Activated naive CD4-positive, alpha-beta T cell treated with Interleukin-2 at 50 U/mL for 16 hours (primary cell): ENCODE measurements around the gene PTGR2.
"Not testable (repeated sequence)": the region's sequence is repeated elsewhere in the genome, so short reads cannot be mapped to it uniquely, and the experiment has no call there.

ENCODE experiments used
- DNase-seq: peaks from one replicate; pipeline ENCODE4 v3.0.0-alpha.2; 2020

Gene PTGR2

DNA sequence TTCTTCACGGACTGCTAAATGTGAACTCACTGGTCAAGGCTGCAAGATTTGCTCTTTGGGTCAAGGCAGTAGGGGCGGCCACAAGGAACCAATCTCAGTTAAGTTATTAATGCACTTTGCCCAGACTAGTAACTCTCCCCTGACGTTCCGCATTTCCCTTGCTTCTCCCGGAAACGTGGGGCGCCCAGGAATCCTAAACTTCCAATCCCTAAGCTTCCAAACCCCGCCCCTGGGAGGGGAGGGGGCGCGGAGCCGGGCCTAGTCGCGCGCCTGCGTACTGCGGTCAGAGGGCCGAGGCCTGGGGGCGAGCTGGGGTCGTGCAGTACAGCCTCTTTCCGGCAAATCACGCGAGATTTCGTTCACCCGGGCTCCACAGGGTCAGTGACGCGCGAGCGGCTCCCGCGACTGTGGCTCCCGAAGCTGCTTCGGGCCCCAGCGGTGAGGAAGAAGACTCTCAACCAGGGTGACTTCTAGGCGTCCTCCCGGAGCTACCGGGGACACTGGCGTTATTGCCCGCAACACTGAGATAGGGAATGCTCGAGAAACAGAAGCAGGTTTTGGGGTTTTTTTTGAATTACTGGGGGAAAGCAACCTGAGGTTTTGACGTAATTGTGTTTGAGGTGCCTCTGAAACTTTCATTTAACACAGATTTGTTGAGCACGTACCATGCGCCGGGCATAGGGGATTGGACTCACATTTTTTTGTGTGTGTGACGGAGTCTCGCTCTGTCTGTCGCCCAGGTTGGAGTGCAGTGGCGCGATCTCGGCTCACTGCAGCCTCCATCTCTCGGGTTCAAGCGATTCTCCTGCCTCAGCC is at the start of gene PTGR2:
PTGR2 (plus strand) TSS at position 265 of the 816 bp plus-strand sequence. CDS start 7,032 bp downstream, outside the sequence.
- peak; percentile 88 for DNase-seq

DNA sequence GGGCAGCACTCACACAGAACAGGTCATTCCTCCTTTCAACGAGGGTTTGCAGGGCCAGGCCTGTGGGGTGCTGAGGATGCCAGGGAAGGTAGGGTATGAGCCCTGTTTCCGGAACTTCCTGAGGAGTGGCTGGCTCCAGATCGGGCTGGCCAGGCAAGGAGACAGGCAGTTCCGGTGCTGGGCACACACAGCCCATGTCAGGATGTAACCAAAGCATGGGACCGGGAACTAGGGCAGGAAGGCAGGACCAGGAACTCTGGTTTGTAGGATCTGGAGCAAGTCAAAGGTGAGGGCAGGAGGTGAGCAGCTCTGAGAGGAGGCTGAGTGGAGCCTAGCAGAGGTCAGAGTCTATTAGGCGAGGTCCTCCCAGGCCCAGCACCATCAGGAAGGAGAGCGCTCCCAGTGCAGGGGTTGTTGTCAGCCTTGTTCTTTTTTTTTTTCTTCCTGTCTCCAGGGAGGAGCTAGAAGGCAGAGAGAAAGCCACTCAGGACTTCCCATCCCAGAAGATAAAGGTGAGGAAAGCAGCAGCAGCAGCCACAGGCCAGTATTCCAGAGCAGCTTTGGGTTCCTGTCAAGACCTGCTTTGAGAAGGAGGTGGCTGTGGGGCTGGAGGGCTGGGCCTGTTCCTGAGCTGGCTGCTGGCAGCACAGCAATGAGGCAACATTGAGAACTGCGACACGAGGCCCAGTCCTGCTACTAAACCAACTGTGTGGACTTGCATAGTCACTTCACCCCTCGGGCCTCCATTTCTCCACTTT is 49.0 kb upstream of the PTGR2 start:
- DNase-seq: no peak

DNA sequence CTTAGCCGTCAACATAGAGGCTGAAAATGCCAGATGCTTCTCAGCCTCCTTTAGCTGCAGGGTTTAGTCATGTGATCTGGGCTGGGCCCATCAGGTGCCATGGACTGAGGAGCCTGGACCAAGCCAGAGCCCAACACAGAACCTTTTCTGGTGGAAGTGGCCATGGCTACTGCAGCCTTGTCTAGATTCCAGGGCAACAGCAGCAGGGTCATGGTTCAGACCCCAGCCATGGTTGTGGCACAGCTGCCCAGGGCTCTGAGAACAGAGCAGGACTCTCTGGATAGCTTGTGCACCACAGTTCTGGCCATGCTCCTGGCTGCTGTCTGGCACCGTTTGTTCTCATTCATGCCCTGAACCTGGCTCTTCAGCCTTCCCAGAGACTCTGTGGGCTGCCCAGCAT is 47.0 kb upstream of the PTGR2 start:
- DNase-seq: no peak

DNA sequence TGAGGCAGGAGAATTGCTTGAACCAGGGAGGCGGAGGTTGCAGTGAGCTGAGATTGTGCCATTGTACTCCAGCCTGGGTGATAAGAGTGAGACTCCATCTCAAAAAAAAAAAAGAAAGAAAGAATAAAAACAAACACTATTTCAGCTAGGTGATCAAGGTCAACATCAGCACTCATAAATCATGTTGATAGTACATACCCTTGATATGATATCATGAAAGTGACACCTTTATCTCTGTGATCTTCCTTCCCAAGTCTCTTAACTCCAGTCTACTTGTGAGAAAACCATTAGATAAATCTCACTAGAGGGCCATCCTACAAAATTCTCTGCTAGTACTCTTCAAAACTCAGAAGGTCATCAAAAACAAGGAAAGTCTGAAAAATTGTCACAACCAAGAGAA is 44.2 kb upstream of the PTGR2 start:
- no peak for DNase-seq

DNA sequence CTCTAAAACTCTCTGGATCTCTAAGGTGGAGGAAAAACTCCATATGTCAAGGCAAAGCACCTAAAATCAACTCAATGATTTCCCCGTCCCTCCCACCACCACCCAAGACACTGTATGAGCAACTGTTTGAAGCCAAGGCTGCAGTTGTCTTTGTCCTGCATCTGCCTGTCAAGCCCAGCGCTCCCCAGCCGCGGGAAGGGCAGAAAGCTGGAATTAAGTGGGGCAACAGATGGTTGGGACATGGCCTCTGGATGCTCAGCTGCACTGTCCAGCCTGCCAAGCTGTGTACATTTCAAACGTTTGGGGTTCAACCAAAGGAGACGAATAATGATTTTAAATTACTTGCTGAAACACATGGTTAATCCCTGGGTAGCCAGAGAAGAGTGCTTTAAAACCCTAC is 42.2 kb upstream of the PTGR2 start:
- DNase-seq: no peak

DNA sequence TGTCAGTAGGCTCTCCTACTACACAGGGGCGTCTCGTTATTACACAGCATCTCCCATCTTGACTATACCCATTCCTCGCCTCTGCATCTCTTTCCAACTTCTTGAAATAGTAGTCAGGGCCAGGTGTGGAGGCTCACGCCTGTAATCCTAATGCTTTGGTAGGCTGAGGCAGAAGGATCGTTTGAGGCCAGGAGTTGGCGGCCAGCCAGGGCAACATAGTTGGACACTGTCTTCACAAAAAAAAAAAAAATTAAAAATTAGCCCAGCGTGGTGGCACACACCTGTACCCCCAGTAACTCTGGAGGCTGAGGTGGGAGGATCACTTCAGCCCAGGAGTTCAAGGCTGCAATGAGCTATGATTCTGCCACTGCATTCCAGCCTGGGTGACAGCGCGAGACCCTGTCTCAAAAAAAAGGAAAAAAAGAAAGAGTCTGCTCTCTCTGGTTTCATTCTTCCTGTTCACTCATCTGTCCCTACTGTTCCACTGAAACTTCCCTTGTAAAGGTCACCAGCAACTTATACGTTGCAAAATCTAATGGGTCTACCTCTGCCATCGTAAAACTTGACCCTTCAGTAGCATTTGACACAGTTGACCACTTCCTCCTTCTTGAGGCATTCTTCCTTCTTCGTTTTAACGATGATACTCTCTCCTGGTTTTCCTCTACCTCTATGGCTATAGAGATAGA is 41.0 kb upstream of the PTGR2 start:
- no peak for DNase-seq

DNA sequence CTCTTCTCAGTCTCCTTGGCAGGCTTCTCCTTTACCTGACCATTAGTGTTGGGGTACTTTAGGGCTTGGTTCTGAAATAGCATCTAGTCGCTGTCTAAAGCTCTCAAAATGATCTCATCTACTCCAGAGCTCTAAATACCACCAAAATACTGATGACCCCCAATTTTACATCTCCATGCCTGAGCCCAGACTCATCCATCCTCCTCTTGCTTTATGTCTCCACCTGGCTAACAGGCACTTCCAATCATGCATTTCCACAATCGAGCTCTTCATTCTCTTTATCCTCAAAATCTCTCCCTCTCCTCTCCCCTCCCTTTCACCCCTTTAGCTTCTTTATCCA is 40.5 kb upstream of the PTGR2 start:
- DNase-seq: no peak

DNA sequence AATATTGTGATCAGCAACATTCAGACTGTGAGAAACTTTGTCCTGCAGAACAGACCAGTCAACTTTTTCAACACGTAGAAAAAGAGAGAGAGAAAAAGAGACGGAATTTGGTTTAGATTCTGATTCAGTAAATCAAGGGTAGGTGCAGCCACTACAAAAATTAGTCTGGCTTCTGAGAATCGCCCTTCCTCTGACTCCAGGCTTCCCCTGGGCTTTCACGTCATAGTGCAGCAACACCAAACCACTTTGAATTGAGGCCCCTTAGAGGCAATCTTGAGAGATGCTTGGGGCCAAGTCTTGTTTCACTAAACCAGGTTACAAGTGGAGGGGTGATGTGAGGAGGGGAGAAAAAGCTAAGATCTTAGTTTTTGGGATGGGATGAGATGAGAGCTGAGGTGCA is 37.5 kb upstream of the PTGR2 start:
- DNase-seq: no peak

DNA sequence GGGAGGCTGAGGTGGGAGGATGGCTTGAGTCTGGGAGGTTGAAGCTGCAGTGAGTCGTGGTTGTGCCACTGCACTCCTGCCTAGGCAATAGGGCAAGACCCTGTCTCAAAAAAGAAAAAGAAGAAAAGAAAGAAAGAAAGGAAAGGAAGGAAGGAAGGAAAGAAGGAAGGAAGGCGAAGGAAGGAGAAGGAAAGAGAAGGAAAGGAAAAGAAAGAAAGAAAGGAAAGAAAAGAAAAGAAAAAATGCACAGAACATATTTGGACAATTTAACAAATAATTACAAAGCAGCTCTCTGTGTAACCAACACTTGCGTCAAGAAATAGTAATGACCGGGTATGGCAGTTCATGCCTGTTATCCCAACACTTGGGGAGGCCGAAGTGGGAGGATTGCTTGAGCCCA is 35.8 kb upstream of the PTGR2 start:
- DNase-seq: no peak

DNA sequence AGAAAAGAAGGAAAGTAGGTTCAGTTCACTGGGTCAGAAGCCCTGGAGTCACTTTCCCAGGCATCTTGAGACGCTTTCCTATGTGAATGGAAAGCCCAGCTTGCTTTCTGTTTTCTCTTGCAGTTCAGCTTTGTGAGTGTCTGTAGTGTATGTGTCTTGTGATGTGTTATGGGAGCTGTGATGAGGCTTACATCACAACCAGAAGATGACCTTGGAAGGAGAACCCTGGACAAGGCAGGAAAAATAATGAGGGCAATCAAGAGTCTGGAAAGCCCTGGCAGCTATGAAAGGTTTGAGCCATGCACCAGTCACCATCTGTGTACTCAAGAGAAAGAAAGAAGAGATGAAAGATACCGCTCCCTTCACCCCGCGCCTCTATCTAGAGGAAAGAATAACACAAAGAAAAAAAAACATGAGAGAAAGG is 35.2 kb upstream of the PTGR2 start:
- no peak for DNase-seq

DNA sequence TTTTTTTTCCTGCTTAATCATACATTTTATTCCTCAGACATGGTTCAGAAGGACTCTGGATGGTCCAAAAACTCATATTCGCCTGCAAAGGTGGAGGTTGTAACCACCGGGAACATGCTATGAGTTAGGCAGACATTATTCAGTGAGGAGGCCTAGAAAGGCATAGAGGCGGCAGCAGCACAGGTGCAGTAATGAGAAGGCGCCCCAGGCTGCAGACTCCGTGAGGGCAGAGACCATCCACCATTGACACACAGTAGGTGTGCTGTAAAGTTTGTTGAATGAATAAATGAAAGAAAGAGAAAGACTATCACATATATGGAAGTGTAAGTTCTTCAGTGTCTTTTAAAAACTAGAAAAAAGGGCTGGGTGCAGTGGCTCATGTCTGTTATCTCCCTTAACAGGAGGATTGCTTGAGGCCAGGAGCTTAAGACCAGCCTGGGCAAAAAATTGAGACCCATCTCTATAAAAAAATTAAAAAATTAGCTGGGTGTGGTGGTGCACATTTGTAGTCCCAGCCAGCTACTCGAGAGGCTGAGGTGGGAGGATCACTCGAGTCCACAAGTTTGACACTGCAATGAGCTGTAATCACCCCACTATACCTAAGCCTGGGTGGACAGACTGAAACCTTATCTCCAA is 34.5 kb upstream of the PTGR2 start:
- no peak for DNase-seq

DNA sequence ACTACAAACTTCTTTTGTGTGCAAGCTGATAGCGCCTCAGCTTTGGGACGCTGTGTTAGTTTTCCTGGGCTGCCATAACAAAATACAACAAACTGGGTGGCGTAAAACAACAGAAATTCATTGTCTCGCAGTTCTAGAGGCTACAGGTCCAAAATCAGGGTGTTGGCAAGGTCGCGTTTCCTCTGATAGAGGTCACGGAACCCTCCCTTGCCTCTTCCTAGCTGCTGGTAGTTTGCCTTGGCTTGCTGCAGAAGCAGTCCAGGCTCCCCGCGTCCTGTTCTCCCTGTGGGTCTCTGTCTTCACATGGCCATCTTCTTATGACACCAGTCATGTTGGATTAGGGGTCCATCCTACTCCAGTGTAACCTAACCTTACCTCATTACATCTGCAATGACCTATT is 32.8 kb upstream of the PTGR2 start:
- no peak for DNase-seq

DNA sequence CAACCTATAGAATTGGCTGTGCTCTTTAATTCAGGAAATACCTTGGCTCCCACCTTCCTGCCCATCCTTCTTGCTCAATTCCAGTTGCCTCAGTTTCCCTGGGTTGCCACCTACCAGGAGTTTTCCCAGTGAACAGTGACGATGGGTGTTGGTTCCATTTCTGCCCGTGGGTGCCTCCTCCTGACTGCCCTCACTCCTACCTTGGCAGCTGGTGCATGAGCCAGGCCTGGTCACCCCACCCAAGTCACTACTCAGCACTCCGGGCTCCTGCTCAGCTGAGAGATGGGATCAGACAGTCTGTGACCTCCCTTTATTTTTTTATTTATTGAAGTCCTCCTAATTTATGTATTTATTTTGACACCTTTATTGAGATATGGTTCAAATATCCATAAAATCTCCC is 31.0 kb upstream of the PTGR2 start:
- DNase-seq: no peak

DNA sequence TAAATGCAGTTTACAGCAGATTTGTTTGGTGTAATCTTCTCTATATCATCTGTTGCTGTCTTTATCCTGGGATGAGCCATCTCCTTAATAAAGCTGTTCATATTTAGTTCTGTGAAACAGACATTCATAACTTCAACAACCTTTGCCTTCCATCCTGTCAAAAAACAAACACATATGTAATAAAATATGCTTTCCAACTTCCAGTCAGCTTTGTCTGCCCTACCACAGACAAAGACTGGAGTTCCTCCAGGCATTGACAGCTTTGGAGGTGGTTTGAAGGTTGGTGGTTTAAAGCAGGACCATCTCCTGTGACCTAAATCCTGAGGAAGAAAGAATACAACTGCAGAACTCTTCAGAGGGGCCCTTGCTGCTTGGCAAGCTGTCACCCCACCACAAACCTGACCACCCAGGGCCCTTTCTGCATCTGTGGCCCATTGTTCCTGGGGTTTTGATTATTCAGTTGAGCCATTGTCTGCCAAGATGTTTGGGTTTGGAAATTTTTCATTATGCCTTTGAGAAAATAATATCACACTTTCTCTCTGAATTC is 28.2 kb upstream of the PTGR2 start:
- DNase-seq: no peak

DNA sequence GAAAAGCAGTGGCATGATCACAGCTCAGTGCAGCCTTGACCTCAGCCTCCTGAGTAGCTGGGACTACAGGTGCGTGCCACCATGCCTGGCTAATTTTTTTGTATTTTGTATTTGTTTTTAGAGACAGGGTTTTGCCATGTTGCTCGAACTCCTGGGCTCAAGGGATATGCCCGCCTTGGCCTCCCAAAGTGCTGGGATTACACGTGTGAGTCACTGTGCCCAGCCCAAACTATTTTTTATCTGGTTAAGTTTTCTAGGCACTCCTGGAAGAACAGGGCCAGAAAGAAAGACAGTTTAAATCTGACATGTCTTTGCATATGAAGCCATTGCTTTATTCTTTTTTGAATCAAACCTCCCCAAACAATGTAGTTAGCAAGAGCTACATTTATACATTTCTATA is 27.5 kb upstream of the PTGR2 start:
- no peak for DNase-seq

DNA sequence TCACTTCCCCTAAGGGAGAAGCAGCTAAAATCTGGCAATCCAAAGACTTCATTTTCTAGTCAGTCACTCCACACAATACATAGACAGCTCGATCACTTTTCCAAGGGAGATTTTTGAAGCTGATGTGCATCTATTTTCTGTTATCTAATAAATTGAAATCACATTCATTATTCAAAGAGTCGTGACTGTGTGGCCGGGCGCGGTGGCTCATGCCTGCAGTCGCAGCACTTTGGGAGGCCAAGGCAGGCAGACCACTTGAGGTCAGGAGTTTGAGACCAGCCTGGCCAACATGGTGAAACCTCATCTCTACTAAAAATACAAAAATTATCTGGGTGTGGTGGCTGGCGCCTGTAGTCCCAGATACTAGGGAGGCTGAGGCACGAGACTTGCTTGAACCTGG is 27.1 kb upstream of the PTGR2 start:
- DNase-seq: no peak

DNA sequence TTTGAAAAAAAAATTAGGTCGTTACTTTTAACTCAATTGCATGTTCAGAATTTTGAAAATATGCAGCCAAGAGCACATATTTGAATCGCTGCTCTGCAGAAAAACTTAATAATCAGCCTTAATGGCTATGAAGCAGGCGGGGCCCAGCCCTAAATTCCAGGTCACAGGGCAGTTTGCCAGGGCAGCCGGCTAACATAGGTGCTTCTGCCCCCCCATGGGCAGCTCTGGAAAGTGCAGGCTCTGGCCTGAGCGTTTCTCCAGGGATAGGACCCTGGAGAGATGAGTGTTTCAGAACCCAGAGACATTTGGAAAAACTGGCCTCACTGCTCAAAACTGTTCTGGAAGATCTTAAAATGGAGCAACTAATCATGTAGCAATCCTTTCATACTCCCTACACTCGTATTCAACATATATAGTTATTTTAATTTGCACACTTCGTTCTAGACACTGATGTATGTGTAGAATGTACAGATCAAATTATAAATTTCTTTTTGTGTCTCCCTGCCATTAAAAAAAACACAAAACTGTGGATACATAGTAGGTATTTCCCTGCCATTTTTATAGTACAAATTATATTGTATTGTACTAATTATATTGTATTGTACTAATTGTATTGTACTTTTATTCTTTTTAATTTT is 26.0 kb upstream of the PTGR2 start:
- peak; percentile 79 for DNase-seq

DNA sequence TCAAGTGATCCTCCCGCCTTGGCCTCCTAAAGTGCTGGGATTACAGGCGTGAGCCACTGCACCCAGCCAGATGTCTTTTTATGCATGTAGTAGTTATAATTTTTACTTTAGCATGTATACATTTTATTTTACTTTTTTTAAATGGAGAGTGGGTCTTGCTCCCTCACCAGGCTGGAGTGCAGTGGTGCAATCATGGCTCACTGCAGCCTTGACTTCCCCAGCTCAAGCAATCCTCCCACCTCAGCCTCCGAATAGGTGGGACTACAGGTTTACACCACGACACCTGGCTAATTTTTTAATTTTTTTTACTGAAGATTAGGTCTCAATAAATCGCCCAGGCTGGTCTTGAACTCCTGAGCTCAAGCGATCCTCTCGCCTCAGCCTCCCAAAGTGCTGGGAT is 24.4 kb upstream of the PTGR2 start:
- not testable (repeated sequence) for DNase-seq

DNA sequence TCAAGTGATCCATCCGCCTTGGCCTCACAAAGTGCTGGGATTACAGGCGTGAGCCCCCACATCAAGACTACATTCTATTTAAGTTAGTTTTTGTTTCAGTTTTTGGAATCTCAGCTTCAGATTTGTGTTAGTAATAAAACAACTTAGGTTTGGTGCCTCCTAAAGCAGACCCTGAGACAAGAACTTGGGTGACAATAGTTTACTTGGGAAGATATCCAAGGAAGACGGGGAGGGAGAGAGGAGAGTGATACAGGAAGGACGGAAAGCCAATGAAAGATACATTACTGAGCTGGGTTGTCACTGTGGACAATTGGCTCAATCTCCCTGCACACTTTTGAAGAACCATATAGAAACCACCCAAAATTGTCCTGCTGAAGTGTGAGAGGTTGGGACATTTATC is 22.6 kb upstream of the PTGR2 start:
- no peak for DNase-seq

DNA sequence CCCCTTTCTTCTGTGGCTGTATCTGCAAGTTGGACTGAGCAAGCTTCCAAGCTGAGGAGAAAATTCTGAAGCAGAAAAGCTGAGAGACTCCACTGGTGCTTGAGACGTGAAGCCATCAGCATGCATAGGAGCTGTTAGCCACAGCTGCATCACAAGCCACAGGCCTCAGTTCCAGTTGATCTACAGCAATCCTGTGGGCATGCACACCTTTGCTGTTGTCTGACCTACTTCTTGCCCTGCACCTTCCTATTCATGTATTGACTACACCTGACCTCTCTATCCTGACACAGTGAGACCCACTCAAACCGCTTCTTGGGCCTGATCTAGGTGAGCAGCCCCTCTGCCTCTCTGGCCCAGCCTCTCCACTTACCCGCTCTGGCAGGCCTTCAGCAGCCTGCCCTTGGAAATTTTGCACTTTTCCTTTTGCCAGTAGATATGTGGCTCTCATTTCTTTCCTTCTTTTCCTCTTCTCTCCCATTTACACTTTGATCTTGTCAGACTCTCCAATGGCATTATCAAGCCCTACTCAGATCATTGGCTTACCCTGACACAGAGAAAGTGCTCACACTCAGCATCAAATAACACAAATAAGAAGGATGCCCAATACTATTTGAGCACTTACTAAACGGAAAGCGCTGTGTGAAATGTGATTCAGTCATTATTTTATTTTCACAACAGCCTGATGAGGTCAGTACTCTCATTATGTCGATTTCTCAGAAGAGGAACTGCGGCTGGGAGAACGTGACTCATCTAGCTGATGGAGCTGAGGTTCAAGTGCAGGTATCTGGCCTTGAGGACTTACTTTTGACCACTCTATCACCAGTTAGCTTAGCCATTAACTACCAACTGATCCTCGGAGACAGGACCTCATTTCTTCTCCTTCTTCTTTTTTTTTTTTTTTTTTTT is 21.9 kb upstream of the PTGR2 start:
- peak; percentile 49 for DNase-seq

DNA sequence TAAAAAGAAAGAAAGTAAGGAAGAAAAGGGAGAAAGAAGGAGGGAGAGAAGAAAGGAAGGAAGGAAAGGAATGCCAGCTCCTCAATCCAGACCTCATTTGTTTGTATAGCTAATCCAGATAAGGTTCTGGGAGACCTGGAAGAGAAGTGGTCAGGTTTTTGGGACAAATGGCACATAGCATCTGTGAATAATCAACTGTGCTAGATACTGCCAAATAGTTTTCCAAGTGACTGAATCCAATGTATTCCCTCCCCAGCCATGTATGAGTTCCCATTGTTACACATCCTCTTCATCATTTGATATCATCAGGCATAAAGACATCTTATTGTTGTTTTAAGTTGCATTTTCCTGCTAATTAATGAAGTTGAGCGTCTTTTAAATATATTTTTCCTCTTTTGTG is 18.6 kb upstream of the PTGR2 start:
- DNase-seq: no peak
